GM19397 (cell line): ENCODE results near the gene HAL.
"Not testable (repeated sequence)": the region's sequence is repeated elsewhere in the genome, so short reads cannot be mapped to it uniquely, and the experiment has no call there.

Experiments used
- ATAC-seq: cut with Tn5 transposase; IDR thresholded peaks from one replicate; pipeline ENCODE4 v1.9.1; 2021; ENCODE audit warnings: mild to moderate bottlenecking, moderate library complexity; ENCODE audit not compliant: unreplicated experiment

HAL gene

DNA sequence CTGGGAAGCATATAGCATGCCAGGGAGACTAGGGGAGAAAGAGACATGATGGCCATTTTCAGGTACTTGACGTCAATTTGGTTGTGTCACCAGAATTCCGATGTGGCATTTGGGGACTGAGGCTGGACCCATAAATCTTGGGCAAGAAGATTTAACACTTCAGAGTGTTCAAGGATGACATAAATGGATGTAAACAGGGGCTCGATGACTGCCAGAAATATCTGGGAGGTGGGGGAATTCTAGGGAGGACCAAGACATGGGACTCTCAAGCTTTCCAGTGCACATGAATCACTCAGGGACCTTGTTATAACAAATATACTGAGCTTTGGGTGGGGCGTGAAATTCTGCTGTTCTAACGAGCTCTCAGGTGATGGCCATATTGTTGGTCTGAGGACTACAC is 17.8 kb downstream of the HAL start:
- no peak for ATAC-seq

GRCh38 chr12:95977764-95978305 is 18.3 kb downstream of the HAL start:
- ATAC-seq, result no peak

- no peak for ATAC-seq
Measured at GRCh38 chr12:95976416-95976832, 19.7 kb downstream of the HAL start.

- no peak for ATAC-seq
Measured at GRCh38 chr12:95975491-95975890, 20.7 kb downstream of the HAL start.

- no peak for ATAC-seq
Measured at GRCh38 chr12:95974358-95974757, 21.8 kb downstream of the HAL start.

- ATAC-seq, result no peak
Measured at GRCh38 chr12:95972832-95973456, 23.2 kb downstream of the HAL start.

DNA sequence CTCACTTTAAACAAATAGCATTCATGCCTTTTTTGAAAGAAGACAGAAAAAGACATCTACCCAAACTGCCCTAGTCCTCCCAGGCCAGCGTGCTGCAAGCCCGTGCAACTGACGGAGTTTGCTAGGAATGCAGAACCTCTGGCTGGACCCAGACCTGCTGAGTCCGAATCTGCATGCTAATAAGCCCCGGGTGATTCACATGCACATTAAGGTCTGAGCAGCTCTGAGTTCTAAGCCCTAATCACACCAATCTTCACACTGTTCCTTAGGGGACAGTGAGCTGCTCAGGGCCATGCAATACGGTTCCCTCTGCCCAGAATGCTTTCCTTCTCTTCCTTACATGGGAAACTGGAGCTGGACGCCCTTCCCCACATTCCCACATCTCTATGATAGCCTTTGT is 25.2 kb downstream of the HAL start:
- ATAC-seq, result no peak

DNA sequence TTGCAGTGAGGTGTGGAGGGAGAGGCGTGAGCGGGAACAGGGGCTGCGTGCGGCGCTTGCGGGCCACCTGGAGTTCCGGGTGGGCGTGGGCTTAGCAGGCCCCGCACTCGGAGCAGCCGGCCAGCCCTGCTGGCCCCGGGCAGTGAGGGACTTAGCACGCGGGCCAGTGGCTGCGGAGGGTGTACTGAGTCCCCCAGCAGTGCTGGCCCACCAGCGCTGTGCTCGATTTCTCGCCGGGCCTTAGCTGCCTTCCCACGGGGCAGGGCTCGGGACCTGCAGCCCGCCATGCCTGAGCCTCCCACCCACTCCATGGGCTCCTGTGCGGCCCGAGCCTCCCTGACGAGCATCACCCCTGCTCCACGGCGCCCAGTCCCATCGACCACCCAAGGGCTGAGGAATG is 27.0 kb downstream of the HAL start:
- ATAC-seq, result not testable (repeated sequence)

DNA sequence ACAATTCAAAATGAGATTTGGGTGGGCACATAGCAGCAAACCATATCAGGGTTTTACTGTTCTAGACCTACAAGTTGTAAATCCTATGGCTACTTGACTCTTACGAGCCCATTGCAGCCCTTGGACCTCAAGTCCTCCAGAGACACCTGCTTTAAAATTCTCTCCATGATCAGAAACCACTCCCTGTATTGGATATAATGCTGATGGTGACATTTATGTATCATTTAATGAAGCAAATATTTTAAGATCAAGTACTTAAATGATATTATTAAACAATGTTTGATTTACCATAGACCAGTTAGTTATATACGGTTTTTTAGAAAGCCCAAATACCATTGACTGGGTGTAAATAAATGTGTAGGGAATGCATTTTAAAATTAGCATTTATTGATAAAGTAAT is 28.8 kb downstream of the HAL start:
- ATAC-seq, result no peak

- no peak for ATAC-seq
Measured at GRCh38 chr12:95966287-95966870, 29.8 kb downstream of the HAL start.

DNA sequence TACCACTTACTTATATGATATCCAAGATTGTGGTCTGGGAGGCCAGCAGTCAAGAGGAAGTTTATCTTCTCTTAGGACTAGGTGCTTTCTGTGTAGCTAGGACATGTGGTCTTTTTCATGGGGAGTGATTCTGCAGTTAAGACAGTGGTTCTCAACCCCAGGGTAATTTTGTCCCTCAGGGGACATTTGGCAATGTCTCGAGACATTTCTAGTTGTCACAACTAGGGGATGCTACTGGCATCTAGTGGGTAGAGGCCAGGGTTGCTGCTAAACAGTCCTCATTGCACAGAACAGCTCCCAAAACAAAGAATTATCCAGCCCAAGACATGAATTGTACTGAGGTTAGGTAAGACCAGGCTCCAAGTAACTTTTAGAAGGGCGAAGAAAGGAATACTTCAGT is 33.0 kb downstream of the HAL start:
- no peak for ATAC-seq

- no peak for ATAC-seq
Measured at GRCh38 chr12:95962222-95962621, 33.9 kb downstream of the HAL start.

GRCh38 chr12:95960241-95960640 is 35.9 kb downstream of the HAL start:
- ATAC-seq, result no peak

- ATAC-seq, result no peak
Measured at GRCh38 chr12:95959107-95959506, 37.0 kb downstream of the HAL start.

DNA sequence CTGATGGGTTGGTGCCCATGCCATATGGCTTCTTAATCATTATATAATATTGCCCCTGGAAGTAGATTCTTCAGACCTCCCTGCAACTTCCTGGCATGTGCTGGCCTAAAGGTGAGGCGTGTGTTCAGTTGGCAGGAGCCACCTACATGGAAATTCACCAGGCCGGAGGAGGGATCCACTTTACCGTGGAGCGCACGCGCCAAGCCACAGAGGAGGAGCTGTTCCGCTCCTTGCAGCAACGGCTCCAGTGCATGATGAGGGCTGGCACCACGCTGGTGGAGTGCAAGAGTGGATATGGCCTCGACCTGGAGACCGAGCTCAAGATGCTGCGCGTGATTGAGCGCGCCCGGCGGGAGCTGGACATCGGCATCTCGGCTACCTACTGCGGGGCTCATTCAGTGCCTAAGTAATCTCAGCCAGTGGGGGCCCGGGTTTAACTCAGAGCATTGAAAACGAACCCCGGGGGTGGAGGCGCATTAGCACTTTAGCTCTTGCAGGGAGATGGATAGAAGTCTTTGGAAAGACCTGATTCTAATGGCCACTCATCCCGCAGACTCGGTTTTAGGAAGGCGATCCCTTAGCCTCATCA is 39.5 kb downstream of the HAL start:
- ATAC-seq, result no peak

DNA sequence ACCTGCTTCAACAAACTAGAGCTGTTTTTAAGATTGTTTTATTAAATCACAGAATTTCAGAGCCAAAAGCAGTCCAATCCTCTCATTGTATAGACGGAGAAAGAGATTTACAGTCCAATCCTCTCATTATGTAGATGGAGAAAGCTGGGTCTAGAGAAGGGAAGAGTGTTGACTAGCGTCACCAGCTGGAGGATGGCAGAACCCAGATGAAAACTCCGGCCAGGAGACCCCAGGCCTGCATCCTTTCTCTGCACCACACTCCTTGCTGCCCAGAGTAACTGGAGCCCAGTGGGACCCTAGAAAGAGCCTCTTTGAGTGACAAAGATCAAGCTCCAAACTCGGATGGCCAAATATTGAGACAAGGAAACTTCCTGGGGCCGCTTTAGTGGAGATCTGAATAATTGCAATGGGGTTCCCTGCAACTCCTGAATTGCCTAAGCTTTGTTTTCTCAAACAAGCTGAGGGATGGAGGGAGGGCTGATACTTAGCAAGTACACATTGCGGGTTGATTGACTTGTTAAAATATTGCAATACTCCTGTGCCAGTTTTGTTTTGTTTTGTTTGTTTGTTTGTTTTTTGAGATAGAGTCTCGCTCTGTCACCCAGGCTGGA is 40.5 kb downstream of the HAL start:
- no peak for ATAC-seq

GRCh38 chr12:95953000-95953399 is 43.1 kb downstream of the HAL start:
- no peak for ATAC-seq

GRCh38 chr12:95951515-95951914 is 44.6 kb downstream of the HAL start:
- no peak for ATAC-seq

DNA sequence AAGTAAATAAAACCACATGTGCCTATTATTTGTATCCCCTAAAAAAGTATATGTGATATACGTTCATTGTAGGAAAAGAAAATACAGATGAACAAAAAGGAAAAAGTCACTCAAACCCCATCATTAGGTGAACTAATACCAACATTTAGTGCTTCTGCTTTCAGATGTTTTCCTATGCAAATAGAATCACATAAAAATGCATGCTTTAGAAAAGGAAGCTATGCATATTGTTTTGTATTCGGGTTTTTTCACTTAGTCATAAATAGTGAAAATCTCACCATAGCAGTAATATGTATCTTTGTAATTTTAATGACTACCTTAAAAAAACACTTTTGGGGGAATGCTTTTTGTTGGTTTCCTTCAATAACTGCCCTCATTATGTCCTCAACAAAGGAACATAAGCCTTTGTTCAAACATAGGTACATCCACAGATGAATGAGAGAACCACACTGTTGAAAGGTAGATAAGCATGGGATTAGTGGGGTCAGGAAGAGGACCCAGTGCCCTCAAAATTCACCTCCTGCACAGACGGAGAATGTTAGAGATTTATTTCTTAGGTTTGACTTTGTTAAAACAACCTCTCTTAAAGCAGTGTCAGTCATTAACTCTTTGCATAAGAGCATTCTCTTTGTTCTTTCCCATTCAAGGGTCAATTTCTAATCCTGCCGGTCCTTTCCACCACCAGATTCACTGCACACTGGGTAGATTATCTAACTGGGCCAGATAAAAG is 46.5 kb downstream of the HAL start:
- no peak for ATAC-seq

DNA sequence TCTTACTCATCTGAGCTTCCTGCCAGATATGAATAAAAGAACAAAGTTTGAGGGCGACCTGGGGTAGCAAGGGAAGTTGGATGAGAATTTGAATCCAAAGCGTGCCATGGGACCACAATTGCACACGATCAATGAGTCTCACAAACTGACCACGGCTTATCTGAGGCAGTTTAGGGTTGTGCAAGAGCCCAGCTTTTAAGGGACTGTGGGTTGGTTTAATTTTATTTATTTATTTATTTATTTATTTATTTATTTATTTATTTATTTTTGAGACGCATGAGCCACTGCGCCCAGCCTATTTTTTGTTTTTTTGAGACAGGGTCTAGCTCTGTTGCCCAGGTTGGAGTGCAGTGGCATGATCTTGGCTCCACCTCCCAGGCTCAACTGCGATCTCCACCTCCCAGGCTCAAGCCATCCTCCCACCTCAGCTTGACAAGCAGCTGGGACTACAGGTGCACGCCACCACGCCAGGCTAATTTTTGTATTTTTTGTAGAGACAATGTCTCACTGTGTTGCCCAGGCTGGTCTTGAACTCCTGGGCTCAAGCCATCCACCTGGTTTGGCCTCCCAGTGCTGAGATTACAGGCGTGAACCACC is 51.9 kb downstream of the HAL start:
- no peak for ATAC-seq

GRCh38 chr12:95943330-95943842 is 52.8 kb downstream of the HAL start, which contains the start of gene AMDHD1:
TSS of gene AMDHD1 (plus strand) at chr12:95943331. CDS start at chr12:95943399, 68 bp downstream.
- peak; percentile 59 for ATAC-seq
